Ovary (tissue), 3 donors: Measurements from ENCODE around the gene ECSIT.

Source experiments
- EP300 ChIP-seq: sonication (generic); formaldehyde crosslinking; IDR thresholded peaks from one replicate; pipeline ENCODE4 v1.6.1; 2017; ENCODE audit warnings: antibody characterized with exemption
- TF ChIP-seq, protein P1 (sequence below), 3 donors: fragments of 450-650 bp in 2 of 3; fragments of 200-600 bp in 1 of 3; IDR thresholded peaks; one replicate each; pipeline versions ENCODE4 v1.5.1 to v1.8.0; 2016 to 2022; ENCODE audit warnings: antibody characterized with exemption in 3 of 3, mild to moderate bottlenecking in 1 of 3
- donor health status: DM: no; HTN: no; CAD: no.

DNA sequence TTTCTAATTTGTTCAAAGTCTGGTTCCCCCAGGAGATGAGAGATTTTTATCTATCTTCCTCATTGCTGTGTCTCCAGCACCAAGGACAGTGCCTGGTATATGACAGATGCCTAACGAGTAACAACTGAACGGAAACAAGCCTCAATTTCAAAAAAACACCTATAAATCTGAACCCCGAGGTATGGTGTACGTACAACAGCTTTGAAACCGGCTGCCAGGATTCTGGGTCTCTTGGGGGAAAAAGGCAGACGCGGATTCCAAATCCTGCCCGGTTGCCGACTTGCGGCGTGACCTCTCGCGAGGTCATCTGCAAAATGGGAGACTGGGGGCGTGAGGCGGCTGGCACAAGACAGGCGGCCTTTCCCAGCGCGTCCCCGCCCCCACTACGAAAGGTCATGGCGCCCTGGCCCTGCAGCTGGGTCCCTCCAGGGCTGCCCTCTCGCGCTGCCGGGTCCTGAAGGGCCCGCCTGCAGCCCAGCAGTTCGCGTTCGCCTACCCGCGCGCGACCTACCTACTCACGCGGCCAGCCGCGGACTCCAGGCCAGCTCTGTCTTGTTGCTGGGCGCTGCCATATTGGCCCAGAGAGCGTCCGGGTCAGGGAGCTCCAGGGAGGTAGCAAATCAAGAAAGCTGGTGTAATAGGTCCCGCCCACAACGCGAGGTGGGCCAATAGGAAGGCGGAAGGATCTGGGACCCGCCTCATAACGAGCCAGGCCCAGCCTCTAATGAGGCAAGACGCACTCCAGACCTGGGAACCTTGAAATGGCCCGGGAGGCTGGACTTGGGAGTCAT, at the start of gene ECSIT:
- TF ChIP-seq, protein P1, sequence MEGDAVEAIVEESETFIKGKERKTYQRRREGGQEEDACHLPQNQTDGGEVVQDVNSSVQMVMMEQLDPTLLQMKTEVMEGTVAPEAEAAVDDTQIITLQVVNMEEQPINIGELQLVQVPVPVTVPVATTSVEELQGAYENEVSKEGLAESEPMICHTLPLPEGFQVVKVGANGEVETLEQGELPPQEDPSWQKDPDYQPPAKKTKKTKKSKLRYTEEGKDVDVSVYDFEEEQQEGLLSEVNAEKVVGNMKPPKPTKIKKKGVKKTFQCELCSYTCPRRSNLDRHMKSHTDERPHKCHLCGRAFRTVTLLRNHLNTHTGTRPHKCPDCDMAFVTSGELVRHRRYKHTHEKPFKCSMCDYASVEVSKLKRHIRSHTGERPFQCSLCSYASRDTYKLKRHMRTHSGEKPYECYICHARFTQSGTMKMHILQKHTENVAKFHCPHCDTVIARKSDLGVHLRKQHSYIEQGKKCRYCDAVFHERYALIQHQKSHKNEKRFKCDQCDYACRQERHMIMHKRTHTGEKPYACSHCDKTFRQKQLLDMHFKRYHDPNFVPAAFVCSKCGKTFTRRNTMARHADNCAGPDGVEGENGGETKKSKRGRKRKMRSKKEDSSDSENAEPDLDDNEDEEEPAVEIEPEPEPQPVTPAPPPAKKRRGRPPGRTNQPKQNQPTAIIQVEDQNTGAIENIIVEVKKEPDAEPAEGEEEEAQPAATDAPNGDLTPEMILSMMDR (IDR thresholded peaks at IDR 0.05), result peak in 1 of 3 donors; percentile 33
- TF ChIP-seq EP300, result no peak
